GM20000 (cell line): ENCODE data around the gene FBF1.

ENCODE experiments used
- DNase-seq: peaks from one replicate; pipeline ENCODE4 v3.0.0; 2012; ENCODE audit warnings: low spot score
- CTCF ChIP-seq: IDR thresholded peaks from 2 replicates; pipeline ENCODE4 v1.5.1; 2012; ENCODE audit warnings: mild to moderate bottlenecking, control low read depth; ENCODE audit errors: extremely low read depth, missing control alignments

The FBF1 gene

GRCh38 chr17:75942473-75942872, 1.6 kb upstream of the FBF1 start:
- no peak for DNase-seq
- no peak for TF ChIP-seq CTCF

- no peak for DNase-seq
- no peak for TF ChIP-seq CTCF
Measured at GRCh38 chr17:75941442-75941819, 589 bp upstream of the FBF1 start.

- TF ChIP-seq CTCF = no peak
Measured at GRCh38 chr17:75937652-75938051, 3.2 kb downstream of the FBF1 start.

GRCh38 chr17:75933808-75934207, 7.0 kb downstream of the FBF1 start:
- TF ChIP-seq CTCF = no peak
- no peak for DNase-seq

More at GRCh38 chr17:75937652-75938051, 3.2 kb downstream of the FBF1 start:
- DNase-seq = no peak

- no peak for DNase-seq
- TF ChIP-seq CTCF = no peak
Measured at GRCh38 chr17:75932852-75933251, 8.0 kb downstream of the FBF1 start.

- TF ChIP-seq CTCF = no peak
- DNase-seq = no peak
Measured at GRCh38 chr17:75931062-75931461, 9.8 kb downstream of the FBF1 start.

- peak; percentile 18 for TF ChIP-seq CTCF
- DNase-seq = peak; percentile 71
Measured at GRCh38 chr17:75927286-75927922, 13.4 kb downstream of the FBF1 start.
